ENCODE measurements around the gene ARMH3.

ARMH3 gene

DNA sequence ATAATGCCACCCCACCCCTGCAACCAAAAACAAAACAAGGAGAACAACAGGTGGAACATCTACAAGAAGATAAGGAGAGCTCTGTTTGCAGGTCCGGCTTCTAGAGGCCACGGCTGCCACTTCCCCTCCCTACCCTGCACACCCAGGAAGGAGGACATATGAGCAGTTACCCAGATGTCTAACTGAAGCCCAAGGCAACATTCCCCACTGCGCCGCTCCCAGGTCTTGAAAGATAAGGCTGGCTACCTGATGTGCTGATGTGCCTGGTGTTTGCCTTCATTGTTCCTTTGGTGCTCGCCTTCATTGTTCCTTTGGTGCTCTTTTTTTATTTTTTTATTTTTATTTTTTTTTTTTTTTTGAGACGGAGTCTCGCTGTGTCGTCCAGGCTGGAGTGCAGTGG is 30.2 kb upstream of the ARMH3 start:
- no peaks in the 10 kb centered on the region for H3K36me3 ChIP-seq (ENCODE audit: control insufficient read depth, insufficient read depth, low read length)
- TF ChIP-seq CTCF (IDR thresholded peaks at IDR 0.05; ENCODE audit: insufficient read depth, low read length, poor library complexity, severe bottlenecking), result no peak
- H3K4me3 ChIP-seq (replicated peaks; ENCODE audit: low read depth, low read length), result no peak overlapping the region
- DNase-seq (ENCODE audit: extremely low read depth, insufficient read length), result no peak
- H3K27me3 ChIP-seq (replicated peaks; ENCODE audit: control insufficient read depth, insufficient read depth, low read length), result no peaks in the 10 kb centered on the region

- DNase-seq (ENCODE audit: extremely low read depth, insufficient read length), result no peak
- TF ChIP-seq CTCF (IDR thresholded peaks at IDR 0.05; ENCODE audit: insufficient read depth, low read length, poor library complexity, severe bottlenecking), result no peak
- Histone ChIP-seq H3K4me3 (replicated peaks; ENCODE audit: low read depth, low read length) (no peak overlapping the region), H3K36me3 (ENCODE audit: control insufficient read depth, insufficient read depth, low read length) (no peaks in the 10 kb centered on the region), H3K27me3 (replicated peaks; ENCODE audit: control insufficient read depth, insufficient read depth, low read length) (no peaks in the 10 kb centered on the region)
Observed at GRCh38 chr10:102085336-102085735, 29.4 kb upstream of the ARMH3 start.

- TF ChIP-seq CTCF (IDR thresholded peaks at IDR 0.05; ENCODE audit: insufficient read depth, low read length, poor library complexity, severe bottlenecking), result no peak
- DNase-seq (ENCODE audit: extremely low read depth, insufficient read length), result no peak
- no peaks in the 10 kb centered on the region for H3K36me3 ChIP-seq (ENCODE audit: control insufficient read depth, insufficient read depth, low read length)
- H3K27me3 ChIP-seq (replicated peaks; ENCODE audit: control insufficient read depth, insufficient read depth, low read length), result no peaks in the 10 kb centered on the region
- H3K4me3 ChIP-seq (replicated peaks; ENCODE audit: low read depth, low read length), result no peak overlapping the region
Observed at GRCh38 chr10:102083541-102083940, 27.6 kb upstream of the ARMH3 start.

DNA sequence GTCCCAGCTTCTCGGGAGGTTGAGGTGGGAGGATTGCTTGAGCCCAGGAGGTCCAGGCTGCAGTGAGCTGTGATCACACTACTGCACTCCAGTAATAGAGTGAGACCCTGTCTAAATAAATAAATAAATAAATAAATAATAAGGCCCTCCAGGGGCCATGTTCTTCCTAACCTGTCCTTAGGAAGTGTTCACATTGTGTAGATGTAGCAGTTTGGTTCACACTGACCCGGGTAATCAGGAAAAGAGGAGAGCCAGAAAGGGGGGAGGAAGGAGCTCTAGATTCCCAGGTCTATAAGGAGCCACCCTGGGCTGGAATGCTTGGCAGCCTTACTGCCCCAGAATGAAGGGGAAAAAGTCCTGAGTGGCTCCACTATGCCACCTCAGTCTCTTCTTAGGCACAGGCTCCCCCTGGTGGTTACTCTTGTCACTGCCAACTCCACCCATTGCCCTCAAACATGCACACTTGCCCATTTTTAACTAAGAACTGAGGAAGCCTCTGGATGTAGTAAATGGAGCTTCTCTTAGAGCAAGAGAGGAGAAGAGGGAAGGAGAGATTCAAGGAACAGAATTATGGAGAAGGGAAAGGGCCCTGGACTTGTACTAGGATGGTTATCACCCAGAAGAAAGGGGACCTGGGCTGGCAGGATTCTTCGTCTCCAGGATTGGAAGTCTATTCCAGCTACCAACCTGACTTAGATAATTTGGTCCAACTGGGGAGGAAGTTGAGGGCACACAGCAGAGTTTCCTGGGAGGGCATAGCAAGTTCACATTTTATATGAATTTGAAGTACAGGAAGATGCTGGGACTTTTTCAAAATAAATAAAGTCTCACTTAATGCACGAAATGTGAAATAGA is 16.9 kb upstream of the ARMH3 start:
- peaks cover 5% of the 10 kb centered on the region for H3K36me3 ChIP-seq (ENCODE audit: control insufficient read depth, insufficient read depth, low read length)
- no peak overlapping the region for H3K4me3 ChIP-seq (replicated peaks; ENCODE audit: low read depth, low read length)
- no peaks in the 10 kb centered on the region for H3K27me3 ChIP-seq (replicated peaks; ENCODE audit: control insufficient read depth, insufficient read depth, low read length)
- peak; percentile 95 for TF ChIP-seq CTCF (IDR thresholded peaks at IDR 0.05; ENCODE audit: insufficient read depth, low read length, poor library complexity, severe bottlenecking)
- DNase-seq (ENCODE audit: extremely low read depth, insufficient read length), result no peak

DNA sequence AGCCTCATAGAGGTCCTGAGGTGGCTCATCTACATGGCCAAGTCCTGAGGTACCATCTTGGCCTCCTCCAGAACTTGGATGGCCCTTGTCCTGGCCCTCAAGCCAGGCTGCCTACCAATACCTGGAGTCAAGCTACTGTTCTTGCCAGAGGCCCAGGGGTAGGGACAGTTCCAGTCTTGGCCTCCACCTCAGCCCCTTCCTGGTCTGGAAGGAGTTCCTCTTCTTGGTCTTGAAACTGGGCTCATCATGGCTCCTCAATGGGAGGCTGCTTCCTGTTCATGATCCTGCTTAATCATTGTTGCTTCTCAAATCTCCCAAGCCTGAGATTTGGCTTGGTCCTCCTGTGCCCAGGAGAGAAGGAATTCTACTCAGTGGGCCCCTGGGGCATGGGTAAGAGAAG is 13.1 kb upstream of the ARMH3 start:
- Histone ChIP-seq H3K4me3 (replicated peaks; ENCODE audit: low read depth, low read length) (no peak overlapping the region), H3K36me3 (ENCODE audit: control insufficient read depth, insufficient read depth, low read length) (peaks cover 12% of the 10 kb centered on the region), H3K27me3 (replicated peaks; ENCODE audit: control insufficient read depth, insufficient read depth, low read length) (no peaks in the 10 kb centered on the region)
- DNase-seq (ENCODE audit: extremely low read depth, insufficient read length), result no peak
- TF ChIP-seq CTCF (IDR thresholded peaks at IDR 0.05; ENCODE audit: insufficient read depth, low read length, poor library complexity, severe bottlenecking), result no peak
